Stimulated activated CD4-positive, alpha-beta T cell treated with anti-CD3 and anti-CD28 coated beads, Interleukin-12 subunit alpha, Interleukin-12 subunit beta, amount 100 ng/mL, for 24 hours (primary cell): Measurements from ENCODE around the gene MTG2.
"Not testable (repeated sequence)": the region's sequence is repeated elsewhere in the genome, so short reads cannot be mapped to it uniquely, and the experiment has no call there.

Source experiments
- DNase-seq, 2 experiments: peaks; one replicate each; pipeline ENCODE4 v3.0.0-alpha.2; 2020; ENCODE audit warnings: low read depth in 2 of 2

Gene MTG2

GRCh38 chr20:62145688-62146018 is 37.2 kb upstream of the MTG2 start:
- no peak for DNase-seq

- DNase-seq, result no peak
Measured at GRCh38 chr20:62146019-62146755, 36.6 kb upstream of the MTG2 start.

- DNase-seq, result no peak
Measured at GRCh38 chr20:62147125-62147524, 35.7 kb upstream of the MTG2 start.

- no peak for DNase-seq
Measured at GRCh38 chr20:62147528-62147927, 35.3 kb upstream of the MTG2 start.

- not testable (repeated sequence) for DNase-seq
Measured at GRCh38 chr20:62148383-62148782, 34.4 kb upstream of the MTG2 start.

GRCh38 chr20:62148908-62149314 is 33.9 kb upstream of the MTG2 start:
- no peak for DNase-seq

- DNase-seq, result no peak
Measured at GRCh38 chr20:62149532-62150309, 33.1 kb upstream of the MTG2 start.

GRCh38 chr20:62150310-62150575 is 32.6 kb upstream of the MTG2 start:
- no peak for DNase-seq

GRCh38 chr20:62151225-62151624 is 31.6 kb upstream of the MTG2 start:
- no peak for DNase-seq

GRCh38 chr20:62151835-62152364 is 30.9 kb upstream of the MTG2 start:
- no peak for DNase-seq

- no peak for DNase-seq
Measured at GRCh38 chr20:62155428-62156253, 27.2 kb upstream of the MTG2 start.

GRCh38 chr20:62156254-62156556 is 26.6 kb upstream of the MTG2 start:
- no peak for DNase-seq

- DNase-seq, result peak in 1 of 2 experiments; percentile 58
Measured at GRCh38 chr20:62156592-62157386, 26.0 kb upstream of the MTG2 start.

- DNase-seq, result no peak
Measured at GRCh38 chr20:62157387-62158087, 25.3 kb upstream of the MTG2 start.

GRCh38 chr20:62158088-62158400 is 24.8 kb upstream of the MTG2 start:
- no peak for DNase-seq

GRCh38 chr20:62158541-62158940 is 24.3 kb upstream of the MTG2 start:
- no peak for DNase-seq

- DNase-seq, result no peak
Measured at GRCh38 chr20:62159052-62159451, 23.8 kb upstream of the MTG2 start.

- peak in 1 of 2 experiments; percentile 68 for DNase-seq
Measured at GRCh38 chr20:62159839-62160238, 23.0 kb upstream of the MTG2 start.

- DNase-seq, result no peak
Measured at GRCh38 chr20:62160253-62160652, 22.6 kb upstream of the MTG2 start.

GRCh38 chr20:62160876-62161275 is 22.0 kb upstream of the MTG2 start:
- no peak for DNase-seq

GRCh38 chr20:62161347-62161746 is 21.5 kb upstream of the MTG2 start:
- no peak for DNase-seq
